HG03521 (cell line): ENCODE measurements around the gene WDR31.
"Not testable (repeated sequence)": the region's sequence is repeated elsewhere in the genome, so short reads cannot be mapped to it uniquely, and the experiment has no call there.

Source experiments
- ATAC-seq: cut with Tn5 transposase; IDR thresholded peaks from one replicate; pipeline ENCODE4 v1.9.1; 2021; ENCODE audit warnings: mild to moderate bottlenecking, moderate library complexity; ENCODE audit not compliant: unreplicated experiment

WDR31 gene

DNA sequence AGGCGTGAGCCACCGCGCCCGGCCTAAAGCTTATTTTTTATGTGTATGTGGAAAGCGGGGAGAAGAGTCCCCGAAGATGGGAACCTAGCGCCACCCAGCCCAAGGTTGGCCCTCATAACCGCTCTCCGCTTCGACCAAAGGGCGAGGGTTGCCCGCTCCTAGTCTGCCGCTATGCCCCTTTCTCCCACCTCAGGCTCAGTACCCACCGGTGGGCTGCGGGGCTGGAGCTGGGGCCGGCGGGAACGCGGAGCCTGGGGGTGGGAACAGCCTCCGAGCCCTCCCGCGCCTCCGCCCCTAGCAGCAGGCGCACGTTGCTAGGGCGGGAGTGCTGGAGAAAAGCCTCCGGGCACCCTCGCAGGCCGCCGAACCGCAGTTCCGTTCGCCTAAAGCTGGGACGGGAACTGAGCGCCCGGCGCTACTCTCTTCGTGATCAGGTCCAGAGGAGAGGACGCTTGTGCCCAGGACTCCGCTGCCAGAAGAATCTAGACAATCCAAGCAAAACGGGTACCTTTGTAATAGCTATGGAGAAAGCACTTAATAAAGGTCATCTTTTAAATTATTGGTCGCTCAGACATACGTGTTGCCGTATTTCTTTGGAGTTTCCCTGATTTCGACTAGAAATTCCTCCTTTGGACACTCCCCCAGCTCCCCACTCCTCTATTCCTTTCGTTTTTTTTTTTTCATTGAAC lies at the start of gene WDR31:
TSS of gene WDR31 (minus strand) at position 265 of the 689 bp plus-strand sequence. CDS start 8,253 bp downstream, outside the sequence.
- ATAC-seq: peak; percentile 98

DNA sequence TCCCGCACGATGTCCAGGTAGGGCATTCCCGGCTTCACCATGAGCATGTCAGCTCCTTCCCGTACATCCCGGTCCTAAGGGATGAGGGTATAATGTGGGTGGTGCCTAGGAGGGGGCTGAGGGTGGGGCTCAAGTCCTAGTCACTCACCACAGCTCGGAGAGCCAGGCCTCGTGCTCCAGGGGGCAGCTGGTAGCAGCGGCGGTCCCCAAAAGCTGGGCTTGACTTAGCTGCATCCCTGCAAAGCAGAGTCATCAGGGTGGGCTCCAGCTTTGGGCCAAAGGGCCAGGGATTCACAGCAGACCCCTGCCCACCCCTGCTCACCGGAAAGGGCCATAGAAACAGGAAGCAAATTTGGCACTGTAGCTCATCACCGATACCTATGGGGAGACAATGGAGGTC lies 49.4 kb upstream of the WDR31 start:
- ATAC-seq: no peak

DNA sequence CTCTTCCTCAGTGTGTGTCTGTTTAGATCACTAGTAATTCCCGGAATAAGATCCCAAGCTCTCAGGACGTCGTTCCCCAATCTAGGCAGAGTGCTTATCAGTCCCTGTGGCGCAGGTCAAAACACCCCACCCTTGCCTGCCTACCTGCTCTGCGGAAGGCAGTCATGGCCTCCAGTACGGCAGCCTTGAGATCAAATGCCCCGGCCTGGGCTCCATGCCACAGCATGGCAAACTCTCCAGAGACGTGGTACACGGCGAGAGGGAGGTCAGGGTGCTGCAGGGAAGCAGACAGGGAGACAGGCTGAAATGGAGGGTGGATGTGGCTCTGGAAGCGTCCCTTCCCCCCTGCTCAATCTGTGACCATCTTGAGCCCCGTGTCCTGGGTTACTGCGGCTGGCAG lies 48.8 kb upstream of the WDR31 start:
- no peak for ATAC-seq

DNA sequence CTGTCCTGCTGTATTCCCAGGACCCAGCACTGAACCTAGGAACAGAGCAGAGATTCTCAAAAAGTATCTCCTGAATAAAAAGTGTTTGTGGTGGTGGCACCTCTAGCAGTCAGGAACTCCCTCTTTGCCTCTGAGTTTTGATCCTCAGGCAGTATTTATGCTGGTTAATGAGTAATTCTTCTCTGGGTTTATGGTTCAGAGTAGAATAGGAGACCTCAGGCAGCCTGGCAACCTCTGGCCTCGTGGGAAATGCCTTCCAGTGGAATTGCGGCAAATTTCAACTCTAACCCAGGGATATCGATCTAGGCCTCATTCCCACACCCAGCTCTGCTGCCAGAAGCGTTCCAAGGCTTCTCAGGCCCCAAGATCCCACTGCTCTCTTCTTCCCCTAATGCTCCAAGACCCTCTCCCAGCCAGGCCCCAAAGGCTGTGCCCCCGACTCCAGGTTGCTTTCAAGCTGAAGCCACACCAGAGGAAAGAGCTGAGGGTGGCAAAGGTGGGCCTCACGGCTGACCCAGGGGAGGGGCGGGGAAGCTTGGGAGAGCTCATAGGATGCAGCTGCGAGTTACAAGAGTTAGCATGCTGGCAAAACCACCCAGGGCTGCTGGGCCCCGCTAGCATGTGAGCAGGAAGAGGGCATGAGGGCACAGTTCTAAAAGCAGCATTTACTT lies 47.6 kb upstream of the WDR31 start:
- no peak for ATAC-seq

DNA sequence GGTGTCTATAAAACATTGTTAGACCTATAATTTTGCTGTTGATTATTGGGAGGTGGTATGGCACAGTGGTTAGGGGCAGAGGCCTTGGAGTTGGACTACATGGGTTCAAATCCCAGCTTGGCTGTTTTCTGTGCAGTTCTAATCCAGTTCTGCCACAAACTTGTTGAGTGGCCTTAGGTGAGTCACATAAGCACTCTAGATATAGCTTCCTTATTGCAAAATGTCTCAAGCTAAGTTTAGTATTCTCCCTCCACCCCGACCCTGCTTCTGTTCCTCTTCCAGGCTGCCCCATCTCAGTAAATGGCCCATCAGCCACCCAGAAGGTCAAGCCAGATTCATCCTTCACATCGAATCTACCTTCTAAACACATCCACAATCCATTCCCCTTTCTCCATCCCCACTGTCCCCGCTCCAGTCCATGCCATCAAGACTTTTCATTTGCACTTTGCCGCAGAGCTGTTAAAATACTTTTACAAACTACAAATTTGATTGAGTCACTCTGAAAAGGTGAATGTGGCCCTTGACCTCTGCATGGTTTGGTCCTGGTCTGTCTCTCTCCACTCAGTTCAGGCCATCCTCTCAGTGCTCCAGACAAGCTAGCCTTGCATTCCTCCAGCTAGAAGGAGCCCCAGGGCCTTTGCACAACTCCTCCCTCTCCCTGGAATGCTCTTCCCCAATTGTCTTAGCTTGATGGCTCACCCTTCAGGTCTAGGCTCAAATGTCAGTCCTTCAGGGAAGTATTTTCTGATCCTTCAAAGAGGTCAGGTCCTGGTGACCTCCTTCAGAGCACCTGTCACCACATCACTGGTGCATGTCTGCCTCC lies 46.7 kb upstream of the WDR31 start:
- no peak for ATAC-seq

DNA sequence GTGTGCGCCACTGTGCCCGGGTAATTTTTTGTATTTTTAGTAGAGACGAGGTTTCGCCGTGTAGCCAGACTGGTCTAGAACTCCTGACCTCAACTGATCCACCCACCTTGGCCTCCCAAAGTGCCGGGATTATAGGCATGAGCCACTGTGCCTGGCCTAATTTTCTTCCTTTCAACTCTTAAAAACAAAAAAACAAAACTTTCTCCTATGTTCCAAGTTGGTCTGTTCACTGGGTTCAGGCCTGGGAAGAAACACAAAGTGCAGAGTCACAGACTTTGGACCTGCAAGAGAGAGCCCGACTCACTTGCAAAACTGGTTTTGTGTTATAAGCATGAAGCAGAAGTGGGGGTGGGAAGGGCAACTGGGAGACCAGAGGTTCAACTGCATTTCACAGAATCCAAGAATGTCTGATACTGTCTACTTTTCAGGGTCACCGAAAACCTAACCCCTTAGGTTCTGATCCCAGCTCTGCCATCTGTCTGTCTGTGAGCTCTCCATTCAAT lies 41.9 kb upstream of the WDR31 start:
- no peak for ATAC-seq

DNA sequence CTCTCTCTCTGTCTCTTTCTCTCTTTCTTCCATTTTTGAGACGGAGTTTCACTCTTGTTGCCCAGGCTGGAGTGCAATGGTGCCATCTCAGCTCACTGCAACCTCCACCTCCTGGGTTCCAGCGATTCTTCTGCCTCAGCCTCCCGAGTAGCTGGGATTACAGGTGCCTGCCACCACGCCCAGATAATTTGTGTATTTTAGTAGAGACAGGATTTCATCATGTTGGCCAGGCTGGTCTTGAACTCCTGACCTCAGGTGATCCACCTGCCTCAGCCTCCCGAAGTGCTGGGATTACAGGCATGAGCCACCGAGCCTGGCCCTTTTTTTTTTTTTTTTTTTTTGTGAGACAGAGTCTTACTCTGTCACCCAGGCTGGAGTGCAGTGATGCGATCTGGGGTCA lies 41.4 kb upstream of the WDR31 start:
- not testable (repeated sequence) for ATAC-seq

DNA sequence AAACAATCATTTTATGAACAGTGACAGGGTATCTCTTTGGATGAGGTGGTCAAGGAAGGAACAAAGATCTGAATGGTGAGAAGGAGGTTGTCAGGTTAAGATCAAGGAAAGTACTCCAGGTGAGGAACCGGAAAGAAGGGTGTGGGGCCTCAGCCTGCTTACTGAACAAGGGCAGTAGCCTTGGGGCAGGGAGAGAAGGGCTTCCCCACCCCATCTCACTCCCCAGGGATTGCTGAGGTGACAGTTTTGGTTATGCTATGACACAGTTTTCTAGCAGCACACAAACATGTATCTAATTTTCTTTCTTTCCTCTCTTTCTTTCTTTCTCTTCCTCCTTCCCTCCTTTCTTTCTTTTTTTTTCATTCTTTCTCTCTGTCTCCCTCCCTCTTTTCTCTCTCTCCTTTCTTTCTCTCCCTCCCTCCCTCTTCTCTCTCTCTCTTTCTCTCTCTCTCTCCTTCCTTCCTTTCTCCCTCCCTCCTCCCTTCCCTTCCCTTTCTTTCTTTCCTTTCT lies 40.8 kb upstream of the WDR31 start:
- peak; percentile 44 for ATAC-seq

DNA sequence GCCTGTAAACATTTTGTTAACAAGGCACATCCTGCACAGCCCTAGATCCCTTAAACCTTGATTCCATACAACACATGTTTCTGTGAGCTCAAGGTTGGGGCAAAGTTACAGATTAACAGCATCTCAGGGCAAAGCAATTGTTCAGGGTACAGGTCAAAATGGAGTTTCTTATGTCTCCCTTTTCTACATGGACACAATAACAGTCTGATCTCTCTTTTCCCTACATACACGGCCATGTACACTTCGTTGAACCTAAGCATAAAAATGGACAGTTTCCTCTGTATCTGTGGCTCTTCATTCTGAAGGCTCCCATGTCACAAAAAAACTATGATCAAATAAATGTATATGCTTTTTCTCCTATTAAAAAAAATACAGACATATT lies 39.7 kb upstream of the WDR31 start:
- ATAC-seq: not testable (repeated sequence)

DNA sequence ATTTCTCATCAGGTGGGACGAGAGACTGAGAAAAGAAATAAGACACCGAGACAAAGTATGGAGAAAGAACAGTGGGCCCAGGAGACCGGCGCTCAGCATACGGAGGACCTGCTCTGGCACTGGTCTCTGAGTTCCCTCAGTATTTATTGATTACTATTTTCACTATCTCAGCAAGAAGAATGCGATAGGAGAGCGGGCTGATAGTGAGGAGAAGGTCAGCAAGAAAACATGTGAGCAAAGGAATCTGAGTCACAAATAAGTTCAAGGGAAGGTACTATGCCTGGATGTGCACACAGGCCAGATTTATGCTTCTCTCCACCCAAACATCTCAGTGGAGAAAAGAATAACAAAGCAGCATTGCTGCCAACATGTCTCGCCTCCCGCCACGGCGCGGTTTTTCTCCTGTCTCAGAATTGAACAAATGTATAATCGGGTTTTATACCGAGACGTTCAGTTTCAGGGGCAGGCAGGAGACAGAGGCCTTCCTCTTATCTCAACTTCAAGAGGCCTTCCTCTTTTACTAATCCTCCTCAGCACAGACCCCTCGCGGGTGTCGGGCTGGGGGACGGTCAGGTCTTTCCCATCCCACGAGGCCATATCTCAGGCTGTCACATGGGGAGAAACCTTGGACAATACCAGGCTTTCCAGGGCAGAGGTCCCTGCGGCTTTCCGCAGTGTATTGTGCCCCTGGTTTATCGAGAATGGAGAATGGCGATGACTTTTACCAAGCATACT lies 39.2 kb upstream of the WDR31 start:
- not testable (repeated sequence) for ATAC-seq

DNA sequence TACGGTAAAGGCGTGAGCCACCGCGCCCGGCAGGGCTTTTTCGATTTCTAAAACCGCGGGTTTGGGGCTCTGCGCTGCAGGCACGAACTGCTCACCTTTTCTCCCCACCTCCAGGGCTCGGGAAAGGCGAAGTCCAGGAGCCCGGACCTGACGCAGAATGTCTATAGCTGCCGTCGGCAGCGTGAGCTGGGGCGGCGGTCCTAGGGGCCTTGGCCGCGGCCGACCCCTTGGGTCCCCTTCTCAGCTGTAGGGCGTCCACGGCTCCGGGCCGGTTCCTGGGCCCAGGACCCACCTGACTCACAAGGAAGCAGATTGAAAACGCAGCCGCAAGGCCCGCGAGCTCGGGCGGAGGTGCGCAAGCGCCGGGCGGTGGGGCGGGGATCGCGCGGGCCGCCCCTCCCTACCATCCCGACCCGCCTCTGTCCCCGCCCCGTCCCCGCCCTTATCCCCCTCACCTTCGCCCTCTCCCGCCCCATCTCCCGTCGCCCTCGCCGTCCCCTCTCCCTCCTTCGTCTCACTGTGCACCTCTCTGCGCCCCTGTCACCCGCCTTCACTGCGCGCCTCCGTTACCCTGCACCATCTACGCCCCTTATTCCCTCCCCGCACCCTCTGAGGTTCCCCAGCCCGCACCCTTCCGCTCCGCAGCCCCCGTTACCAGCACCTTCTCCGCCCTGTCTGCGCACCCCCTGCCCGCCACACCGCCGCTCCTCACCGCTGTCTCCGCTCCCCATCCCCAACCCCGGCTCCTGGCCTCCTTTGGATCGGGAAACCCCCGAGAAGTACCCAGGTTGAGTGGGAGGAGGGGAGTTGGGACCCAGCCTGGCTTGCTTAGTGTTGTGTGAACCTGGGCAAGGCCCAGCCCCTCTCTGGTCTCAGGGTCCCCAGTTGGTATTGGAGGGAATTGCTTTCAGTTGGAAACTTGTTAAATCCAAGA lies 36.8 kb upstream of the WDR31 start, which contains the start of gene HDHD3:
TSS of gene HDHD3 (minus strand) at position 353 of the 934 bp plus-strand sequence. CDS start 2,632 bp downstream, outside the sequence.
- peak; percentile 86 for ATAC-seq

DNA sequence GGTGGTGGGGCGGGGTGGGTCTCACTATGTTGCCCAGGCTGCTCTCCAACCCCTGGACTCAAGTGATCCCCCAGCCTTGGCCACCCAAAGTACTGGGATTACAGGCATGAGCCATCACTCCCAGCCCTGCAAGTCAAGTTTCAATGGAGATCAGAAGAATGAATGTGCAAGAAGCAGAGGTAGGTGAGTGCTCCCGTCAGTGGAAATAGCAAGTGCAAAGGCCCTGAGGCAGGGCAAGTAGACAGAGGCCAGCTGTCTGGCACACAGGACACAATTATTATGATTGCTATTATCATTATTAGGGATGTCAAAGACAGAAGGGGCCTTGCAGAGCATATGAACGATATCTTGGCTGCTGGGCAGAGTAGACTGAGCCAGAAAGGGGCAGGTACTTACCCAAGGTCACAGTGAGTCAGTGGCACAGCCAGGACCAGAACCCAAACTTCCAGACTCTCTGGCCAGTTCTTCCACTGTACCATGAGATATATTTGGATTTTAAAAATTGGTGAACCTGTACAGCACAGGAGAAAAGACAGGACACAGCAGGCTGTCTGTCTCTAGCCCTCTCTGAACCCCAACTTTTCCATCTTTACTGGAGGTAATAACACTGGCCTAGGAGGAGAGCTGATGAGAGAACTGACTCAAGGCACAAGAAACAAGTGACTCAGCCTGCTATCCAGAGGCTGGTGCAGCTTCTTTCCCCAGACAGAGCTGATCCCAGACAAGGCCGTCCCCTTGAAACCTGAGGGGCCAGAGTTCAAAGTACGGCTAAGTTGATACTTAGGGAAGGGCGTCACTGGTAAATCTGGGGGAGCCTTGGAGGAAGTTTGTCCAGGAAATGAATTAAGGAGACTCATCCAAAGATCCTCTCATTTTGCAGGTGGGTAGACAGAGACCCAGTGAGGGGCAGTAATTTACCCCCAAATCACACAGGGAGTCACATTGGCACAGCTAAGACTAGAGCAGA lies 35.3 kb upstream of the WDR31 start:
- ATAC-seq: no peak

DNA sequence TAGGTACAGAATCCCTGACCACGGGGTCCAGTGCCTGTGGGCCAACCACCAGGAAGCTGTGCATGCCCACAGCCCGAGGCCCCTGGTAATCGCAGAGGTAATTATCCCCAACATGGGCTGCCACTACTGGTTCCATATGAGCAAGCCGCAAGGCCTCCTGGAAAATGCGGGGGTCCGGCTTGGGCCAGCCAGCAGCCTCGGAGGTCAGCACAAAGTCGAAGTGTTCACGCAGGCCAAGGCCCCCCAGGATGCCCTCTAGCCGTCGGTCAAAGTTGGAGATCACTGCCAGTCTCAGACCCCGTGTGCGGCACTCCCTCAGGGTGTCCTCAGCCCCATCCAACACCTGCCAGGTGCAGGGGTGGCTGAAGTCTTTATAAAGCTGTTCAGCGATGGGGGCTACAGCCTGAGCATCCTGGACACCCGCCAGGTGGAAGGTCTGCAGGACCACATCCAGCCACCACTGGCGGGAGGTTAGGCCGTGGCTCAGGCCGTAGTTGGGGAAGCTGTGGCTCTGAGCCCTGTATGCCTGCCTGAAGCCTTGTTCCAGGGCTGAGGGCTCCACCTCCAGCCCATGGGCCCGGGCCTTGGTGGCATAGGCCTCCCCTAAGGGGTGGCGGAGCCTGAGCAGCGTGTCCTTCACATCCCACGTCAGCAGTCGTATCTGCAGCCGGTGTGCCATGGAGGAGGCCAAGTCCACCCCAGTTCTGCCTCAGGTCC lies 33.8 kb upstream of the WDR31 start:
- ATAC-seq: no peak

DNA sequence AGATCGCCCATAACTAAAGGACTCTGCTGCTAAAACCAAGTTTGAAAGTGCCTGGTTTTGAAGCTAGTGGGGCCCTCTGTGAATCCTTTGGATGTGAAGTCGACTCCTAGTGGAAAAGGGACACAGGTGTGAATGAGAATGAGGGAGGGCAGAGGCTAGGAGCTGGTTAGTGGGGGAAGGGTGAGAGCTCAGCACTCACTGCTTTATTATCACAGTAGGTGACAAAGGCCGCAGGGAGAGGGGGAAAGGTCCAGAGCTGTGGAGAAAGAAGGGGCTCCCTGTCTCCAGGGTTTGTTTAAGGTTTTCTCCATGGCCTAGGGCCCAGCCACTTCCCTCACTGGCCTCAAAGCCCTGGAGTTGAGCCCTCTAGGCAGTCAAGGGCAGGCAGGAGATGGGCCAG lies 33.2 kb upstream of the WDR31 start:
- ATAC-seq: no peak

DNA sequence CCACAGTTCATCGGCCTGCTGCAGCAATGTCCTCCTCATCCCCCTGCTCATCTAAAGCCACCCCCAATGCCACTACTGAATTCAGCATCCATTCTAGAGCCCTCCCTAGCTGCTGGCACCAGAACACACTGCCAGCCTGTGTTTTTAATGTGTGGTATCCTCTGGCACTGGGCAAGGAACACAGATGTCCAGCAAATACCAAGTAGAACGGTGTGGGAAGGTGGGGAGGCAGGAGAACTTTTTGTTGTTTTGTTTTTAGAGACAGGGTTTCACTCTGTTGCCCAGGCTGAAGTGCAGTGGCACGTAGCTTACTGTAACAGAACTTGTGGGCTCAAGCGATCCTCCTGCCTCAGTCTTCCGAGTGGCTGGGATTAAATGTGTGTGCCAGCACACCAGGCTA lies 32.0 kb upstream of the WDR31 start:
- no peak for ATAC-seq

DNA sequence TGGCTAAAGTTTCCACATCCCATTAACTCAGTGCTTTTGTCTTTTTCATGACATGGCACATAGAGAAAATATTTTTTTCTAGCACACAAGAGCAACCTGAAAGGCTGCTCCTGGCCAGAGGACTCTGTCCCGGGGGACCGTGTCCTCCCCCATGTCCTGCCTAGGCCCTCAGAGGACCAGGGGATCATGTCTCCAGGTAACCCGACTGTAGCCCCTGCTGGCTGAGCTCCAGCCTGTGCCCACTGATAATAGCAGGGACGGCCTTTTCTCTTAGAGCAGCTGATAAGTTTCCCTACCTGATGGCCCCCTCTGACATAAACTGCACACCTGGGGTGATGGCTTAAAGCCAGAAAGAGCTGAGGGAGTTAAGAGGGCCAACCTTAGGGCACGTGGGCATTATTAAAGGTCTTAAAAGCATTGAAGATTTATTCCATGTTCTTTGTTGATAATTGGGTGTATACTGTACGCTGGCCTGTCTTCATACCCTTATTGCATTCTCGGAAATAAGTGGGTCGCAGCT lies 30.8 kb upstream of the WDR31 start:
- ATAC-seq: no peak

DNA sequence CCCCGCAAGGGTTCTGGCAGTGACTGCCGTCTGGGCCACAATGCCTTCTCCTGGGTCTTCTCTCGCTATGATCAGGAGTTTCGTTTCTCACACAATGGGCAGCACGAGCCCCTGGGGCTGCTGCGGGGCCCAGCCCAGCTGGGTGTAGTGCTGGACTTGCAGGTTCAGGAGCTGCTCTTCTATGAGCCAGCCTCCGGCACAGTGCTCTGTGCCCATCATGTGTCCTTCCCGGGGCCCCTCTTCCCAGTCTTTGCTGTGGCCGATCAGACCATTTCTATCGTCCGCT lies 29.7 kb upstream of the WDR31 start:
- ATAC-seq: no peak
